Neural cell (in vitro differentiated cells): ENCODE measurements around the gene MGAT5. TPM values are rescaled to one million over a fixed set of nuclear protein-coding genes. Genes with fewer than 3 reads are reported as not detected.

ENCODE experiments used
- H2AFZ ChIP-seq: fragments of 200-600, 300-800 bp; sonication (generic), shearing (Covaris generic); 2 replicates; pipeline ENCODE4 v1.6.0; 2014; ENCODE audit warnings: low read depth, mild to moderate bottlenecking, antibody characterized with exemption, low read length, moderate library complexity
- H3F3A ChIP-seq: fragments of 200-600 bp; shearing (Covaris generic); 2 replicates; pipeline ENCODE4 v1.6.1; 2016; ENCODE audit warnings: mild to moderate bottlenecking, moderate library complexity, mixed read lengths, antibody characterized with exemption, low read length; ENCODE audit not compliant: insufficient read depth, poor library complexity, severe bottlenecking
- H3K27ac ChIP-seq: fragments of 200-600, 300-800 bp; sonication (generic), shearing (Covaris generic); 2 replicates; pipeline ENCODE4 v1.5.1; 2014; ENCODE audit warnings: mild to moderate bottlenecking, low read length, moderate library complexity
- H3K27me3 ChIP-seq: fragments of 300-800, 200-600 bp; sonication (generic), shearing (Covaris generic); 2 replicates; pipeline ENCODE4 v1.6.0; 2014; ENCODE audit warnings: mild to moderate bottlenecking, low read depth, low read length, moderate library complexity; ENCODE audit not compliant: insufficient read depth
- H3K36me3 ChIP-seq: fragments of 300-800, 200-600 bp; sonication (generic), shearing (Covaris generic); 2 replicates; pipeline ENCODE4 v1.5.1; 2014; ENCODE audit warnings: mild to moderate bottlenecking, antibody characterized with exemption, low read length, moderate library complexity; ENCODE audit not compliant: insufficient read depth
- H3K4me2 ChIP-seq: fragments of 300-800, 200-600 bp; sonication (generic), shearing (Covaris generic); 2 replicates; pipeline ENCODE4 v1.6.0; 2014; ENCODE audit warnings: mild to moderate bottlenecking, low read length
- H3K4me3 ChIP-seq: fragments of 300-800, 200-600 bp; sonication (generic), shearing (Covaris generic); 2 replicates; pipeline ENCODE4 v1.5.1; 2014; ENCODE audit warnings: mild to moderate bottlenecking, low read length, moderate library complexity
- H3K79me2 ChIP-seq: fragments of 200-600 bp; shearing (Covaris generic); replicated peaks from 2 replicates; pipeline ENCODE4 v1.6.0; 2014; ENCODE audit warnings: mild to moderate bottlenecking, low read length, moderate library complexity; ENCODE audit not compliant: insufficient read depth
- H3K9ac ChIP-seq: fragments of 300-800, 200-600 bp; sonication (generic), shearing (Covaris generic); 2 replicates; pipeline ENCODE4 v1.6.1; 2016; ENCODE audit warnings: mild to moderate bottlenecking, low read length, mixed read lengths
- H3K9me2 ChIP-seq: fragments of 200-600 bp; shearing (Covaris generic); 2 replicates; pipeline ENCODE4 v1.6.1; 2016; ENCODE audit warnings: mild to moderate bottlenecking, low read length, mixed read lengths; ENCODE audit not compliant: insufficient read depth
- H3K9me3 ChIP-seq: fragments of 200-600, 300-800 bp; sonication (generic), shearing (Covaris generic); 2 replicates; pipeline ENCODE4 v1.6.1; 2016; ENCODE audit warnings: mild to moderate bottlenecking, mixed run types, low read length, moderate library complexity, mixed read lengths
- H4K20me1 ChIP-seq: fragments of 200-600 bp; shearing (Covaris generic); 2 replicates; pipeline ENCODE4 v1.6.1; 2016; ENCODE audit warnings: mild to moderate bottlenecking, mixed run types; ENCODE audit not compliant: insufficient read depth
- EP300 ChIP-seq: fragments of 450-650 bp; conservative IDR thresholded peaks from 2 replicates; pipeline ENCODE4 v1.6.1; 2014; ENCODE audit warnings: antibody characterized with exemption, mild to moderate bottlenecking, moderate library complexity; ENCODE audit not compliant: poor library complexity, severe bottlenecking
- EZH2 ChIP-seq: fragments of 200-600, 300-800 bp; shearing (Covaris generic), sonication (generic); IDR thresholded peaks from 2 replicates; pipeline ENCODE4 v1.6.1; 2014; ENCODE audit warnings: antibody characterized with exemption, low read length, borderline replicate concordance, mild to moderate bottlenecking; ENCODE audit not compliant: insufficient read depth, poor library complexity, severe bottlenecking
- MXI1 ChIP-seq: fragments of 450-650 bp; conservative IDR thresholded peaks from 2 replicates; pipeline ENCODE4 v1.6.1; 2014; ENCODE audit warnings: antibody characterized with exemption, mild to moderate bottlenecking; ENCODE audit not compliant: poor library complexity, severe bottlenecking
- POLR2AphosphoS5 ChIP-seq: IDR thresholded peaks from 2 replicates; pipeline ENCODE4 v1.6.1; 2012
- RAD21 ChIP-seq: fragments of 450-650 bp; conservative IDR thresholded peaks from 2 replicates; pipeline ENCODE4 v1.6.1; 2014; ENCODE audit warnings: antibody characterized with exemption, mild to moderate bottlenecking, moderate library complexity
- SMC3 ChIP-seq: fragments of 450-650 bp; conservative IDR thresholded peaks from 2 replicates; pipeline ENCODE4 v1.6.1; 2014; ENCODE audit warnings: antibody characterized with exemption, mild to moderate bottlenecking, moderate library complexity; ENCODE audit not compliant: poor library complexity
- TAF1 ChIP-seq: IDR thresholded peaks from 2 replicates; pipeline ENCODE4 v1.6.1; 2012; ENCODE audit warnings: low read depth
- polyA plus RNA-seq: library from polyadenylated mRNA; depleted of rRNA; stranded (reverse); fragments of >200 nt; gene quantifications from 2 replicates; pipeline ENCODE4 v1.2.3, GENCODE V29; 2014
- TF ChIP-seq, protein P1 (sequence below): IDR thresholded peaks from 2 replicates; pipeline ENCODE4 v1.6.1; 2012; ENCODE audit warnings: borderline replicate concordance
- TF ChIP-seq, protein P2 (sequence below): fragments of 450-650 bp; IDR thresholded peaks from 2 replicates; pipeline ENCODE4 v1.5.1; 2014; ENCODE audit warnings: antibody characterized with exemption, mild to moderate bottlenecking, moderate library complexity; ENCODE audit not compliant: poor library complexity, severe bottlenecking

Gene MGAT5
- polyA plus RNA-seq, 1 donor from 2014 or later, result 40.9 TPM

DNA sequence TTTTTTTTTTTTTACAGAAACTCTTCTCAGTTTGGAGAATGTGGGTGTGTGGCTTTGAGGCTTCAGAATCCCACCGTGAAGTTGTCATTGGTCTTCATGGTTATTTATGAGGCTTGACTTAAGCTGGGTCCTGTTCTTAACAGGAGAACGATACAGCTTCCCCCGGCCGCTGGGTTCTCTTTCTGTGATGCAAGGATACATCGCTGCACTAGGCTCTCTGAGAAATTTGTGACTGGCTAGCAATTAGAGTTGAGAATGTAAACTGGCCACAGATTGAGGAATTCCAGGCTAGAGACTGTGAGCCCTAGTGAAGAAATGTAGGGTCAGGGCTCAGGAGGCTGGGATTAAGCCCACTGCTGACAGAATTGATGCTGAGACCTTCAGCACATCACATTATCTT, 29.8 kb downstream of the MGAT5 start (continued):
- no peak for TF ChIP-seq POLR2AphosphoS5
- no peak for TF ChIP-seq EP300
- no peak for TF ChIP-seq TAF1

DNA sequence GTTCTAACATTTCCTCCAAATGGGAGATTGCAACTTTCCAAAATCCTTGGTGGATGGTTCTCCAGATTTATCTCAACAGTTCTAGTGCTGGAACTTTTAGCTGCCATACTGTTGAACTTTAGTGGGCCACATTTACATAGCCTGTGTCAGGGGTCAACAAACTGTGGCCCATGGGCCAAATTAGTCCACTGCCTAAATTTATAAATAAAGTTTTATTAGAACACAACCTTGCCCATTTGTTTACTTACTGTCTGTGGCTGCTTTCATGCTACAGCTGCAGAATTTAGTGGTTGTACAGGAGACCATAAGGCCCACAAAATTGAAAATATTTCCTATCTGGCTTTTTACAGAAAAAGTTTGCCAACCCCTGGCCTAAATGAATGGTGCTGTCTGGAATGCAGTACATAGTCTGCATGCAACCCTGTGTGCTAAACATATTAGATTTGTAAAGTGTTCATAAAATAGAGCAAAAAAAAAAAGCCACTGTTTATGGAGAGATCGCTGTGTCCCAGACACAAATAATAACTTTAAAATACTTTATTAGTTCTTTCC, 30.3 kb downstream of the MGAT5 start:
- no peaks in the 10 kb centered on the region for H3K9me3 ChIP-seq
- no peak overlapping the region for H2AFZ ChIP-seq
- H3K79me2 ChIP-seq, result no peaks in the 10 kb centered on the region
- no peaks in the 10 kb centered on the region for H3K36me3 ChIP-seq
- H3K27ac ChIP-seq, result no peak overlapping the region
- H3K4me2 ChIP-seq, result no peak overlapping the region
- no peaks in the 10 kb centered on the region for H4K20me1 ChIP-seq
- H3K4me3 ChIP-seq, result no peak overlapping the region
- H3F3A ChIP-seq, result no peaks in the 10 kb centered on the region
- no peak overlapping the region for H3K9ac ChIP-seq
- TF ChIP-seq, protein P1, sequence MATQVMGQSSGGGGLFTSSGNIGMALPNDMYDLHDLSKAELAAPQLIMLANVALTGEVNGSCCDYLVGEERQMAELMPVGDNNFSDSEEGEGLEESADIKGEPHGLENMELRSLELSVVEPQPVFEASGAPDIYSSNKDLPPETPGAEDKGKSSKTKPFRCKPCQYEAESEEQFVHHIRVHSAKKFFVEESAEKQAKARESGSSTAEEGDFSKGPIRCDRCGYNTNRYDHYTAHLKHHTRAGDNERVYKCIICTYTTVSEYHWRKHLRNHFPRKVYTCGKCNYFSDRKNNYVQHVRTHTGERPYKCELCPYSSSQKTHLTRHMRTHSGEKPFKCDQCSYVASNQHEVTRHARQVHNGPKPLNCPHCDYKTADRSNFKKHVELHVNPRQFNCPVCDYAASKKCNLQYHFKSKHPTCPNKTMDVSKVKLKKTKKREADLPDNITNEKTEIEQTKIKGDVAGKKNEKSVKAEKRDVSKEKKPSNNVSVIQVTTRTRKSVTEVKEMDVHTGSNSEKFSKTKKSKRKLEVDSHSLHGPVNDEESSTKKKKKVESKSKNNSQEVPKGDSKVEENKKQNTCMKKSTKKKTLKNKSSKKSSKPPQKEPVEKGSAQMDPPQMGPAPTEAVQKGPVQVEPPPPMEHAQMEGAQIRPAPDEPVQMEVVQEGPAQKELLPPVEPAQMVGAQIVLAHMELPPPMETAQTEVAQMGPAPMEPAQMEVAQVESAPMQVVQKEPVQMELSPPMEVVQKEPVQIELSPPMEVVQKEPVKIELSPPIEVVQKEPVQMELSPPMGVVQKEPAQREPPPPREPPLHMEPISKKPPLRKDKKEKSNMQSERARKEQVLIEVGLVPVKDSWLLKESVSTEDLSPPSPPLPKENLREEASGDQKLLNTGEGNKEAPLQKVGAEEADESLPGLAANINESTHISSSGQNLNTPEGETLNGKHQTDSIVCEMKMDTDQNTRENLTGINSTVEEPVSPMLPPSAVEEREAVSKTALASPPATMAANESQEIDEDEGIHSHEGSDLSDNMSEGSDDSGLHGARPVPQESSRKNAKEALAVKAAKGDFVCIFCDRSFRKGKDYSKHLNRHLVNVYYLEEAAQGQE, result no peak
- TF ChIP-seq MXI1, result no peak
- TF ChIP-seq EZH2, result no peak
- TF ChIP-seq, protein P2, sequence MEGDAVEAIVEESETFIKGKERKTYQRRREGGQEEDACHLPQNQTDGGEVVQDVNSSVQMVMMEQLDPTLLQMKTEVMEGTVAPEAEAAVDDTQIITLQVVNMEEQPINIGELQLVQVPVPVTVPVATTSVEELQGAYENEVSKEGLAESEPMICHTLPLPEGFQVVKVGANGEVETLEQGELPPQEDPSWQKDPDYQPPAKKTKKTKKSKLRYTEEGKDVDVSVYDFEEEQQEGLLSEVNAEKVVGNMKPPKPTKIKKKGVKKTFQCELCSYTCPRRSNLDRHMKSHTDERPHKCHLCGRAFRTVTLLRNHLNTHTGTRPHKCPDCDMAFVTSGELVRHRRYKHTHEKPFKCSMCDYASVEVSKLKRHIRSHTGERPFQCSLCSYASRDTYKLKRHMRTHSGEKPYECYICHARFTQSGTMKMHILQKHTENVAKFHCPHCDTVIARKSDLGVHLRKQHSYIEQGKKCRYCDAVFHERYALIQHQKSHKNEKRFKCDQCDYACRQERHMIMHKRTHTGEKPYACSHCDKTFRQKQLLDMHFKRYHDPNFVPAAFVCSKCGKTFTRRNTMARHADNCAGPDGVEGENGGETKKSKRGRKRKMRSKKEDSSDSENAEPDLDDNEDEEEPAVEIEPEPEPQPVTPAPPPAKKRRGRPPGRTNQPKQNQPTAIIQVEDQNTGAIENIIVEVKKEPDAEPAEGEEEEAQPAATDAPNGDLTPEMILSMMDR, result no peak
- no peak for TF ChIP-seq RAD21
- TF ChIP-seq POLR2AphosphoS5, result no peak
- no peak for TF ChIP-seq EP300
- TF ChIP-seq SMC3, result no peak
- TF ChIP-seq TAF1, result no peak
- H3K9me2 ChIP-seq, result no peaks in the 10 kb centered on the region
- no peaks in the 10 kb centered on the region for H3K27me3 ChIP-seq

DNA sequence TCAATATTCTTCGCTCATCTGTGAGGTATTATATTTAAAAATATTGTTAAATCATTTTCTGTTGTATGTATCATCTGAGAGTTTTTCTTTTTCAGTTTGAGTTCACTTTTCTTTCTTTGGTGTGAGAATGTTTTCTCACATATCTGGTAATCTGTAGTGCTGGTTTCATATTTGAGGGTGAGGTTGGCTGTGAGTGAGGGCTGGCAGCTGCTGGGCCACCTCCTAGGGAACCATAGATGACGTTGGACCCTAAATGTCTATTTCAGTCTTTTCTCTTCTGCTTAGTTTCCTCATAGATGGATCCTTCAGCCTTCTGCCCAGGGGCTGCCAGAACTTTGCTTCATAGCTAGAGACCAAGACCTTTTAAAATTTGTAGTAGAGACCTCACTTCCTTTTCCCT, 33.5 kb downstream of the MGAT5 start:
- H3K27ac ChIP-seq, result no peak overlapping the region
- H4K20me1 ChIP-seq, result no peaks in the 10 kb centered on the region
- no peak overlapping the region for H3K9ac ChIP-seq
- no peak overlapping the region for H2AFZ ChIP-seq
- H3K79me2 ChIP-seq, result no peaks in the 10 kb centered on the region
- H3K9me3 ChIP-seq, result no peaks in the 10 kb centered on the region
- no peaks in the 10 kb centered on the region for H3K27me3 ChIP-seq
- H3K9me2 ChIP-seq, result no peaks in the 10 kb centered on the region
- H3K36me3 ChIP-seq, result no peaks in the 10 kb centered on the region
- TF ChIP-seq TAF1 (no peak), EP300 (no peak), RAD21 (no peak), MXI1 (no peak), SMC3 (no peak), POLR2AphosphoS5 (no peak), EZH2 (no peak)
- TF ChIP-seq, protein P1, result no peak
- TF ChIP-seq, protein P2, result no peak
- no peak overlapping the region for H3K4me2 ChIP-seq
- no peak overlapping the region for H3K4me3 ChIP-seq
- H3F3A ChIP-seq, result no peaks in the 10 kb centered on the region
